Skeletal muscle satellite cell (primary cell): ENCODE data around the gene ADARB1.
A peak's percentile ranks its signal among the peaks of the same experiment; 100 is the strongest.

Experiments used
- H3K27me3 ChIP-seq: 2 replicates; pipeline ENCODE4 v1.7.0; 2013; ENCODE audit warnings: low read length; ENCODE audit not compliant: control insufficient read depth, insufficient read depth
- H3K36me3 ChIP-seq: 2 replicates; pipeline ENCODE4 v1.7.0; 2013; ENCODE audit warnings: mild to moderate bottlenecking, control low read depth, low read length; ENCODE audit not compliant: insufficient read depth
- H3K4me1 ChIP-seq: 2 replicates; pipeline ENCODE4 v1.7.0; 2013; ENCODE audit warnings: low read length; ENCODE audit not compliant: control insufficient read depth, insufficient read depth
- H3K4me2 ChIP-seq: 2 replicates; pipeline ENCODE4 v1.7.0; 2013; ENCODE audit warnings: mild to moderate bottlenecking, low read length
- H3K4me3 ChIP-seq: 2 replicates; pipeline ENCODE4 v1.7.0; 2013; ENCODE audit warnings: low read length
- H3K9ac ChIP-seq: 2 replicates; pipeline ENCODE4 v1.7.0; 2013; ENCODE audit warnings: mild to moderate bottlenecking, low read depth, low read length, moderate library complexity
- H3K9me3 ChIP-seq: replicated peaks from 2 replicates; pipeline ENCODE4 v1.7.0; 2013; ENCODE audit warnings: mild to moderate bottlenecking, control low read depth, low read length

ADARB1 gene

GRCh38 chr21:45041351-45041805 lies 33.0 kb upstream of the ADARB1 start:
- Histone ChIP-seq H3K36me3 (no peaks in the 10 kb centered on the region), H3K4me2 (peak overlapping the region; percentile 75), H3K9me3 (peaks cover 8% of the 10 kb centered on the region), H3K4me1 (peaks cover 23% of the 10 kb centered on the region), H3K4me3 (peak overlapping the region; percentile 56), H3K9ac (peak overlapping the region; percentile 82), H3K27me3 (no peaks in the 10 kb centered on the region)

- Histone ChIP-seq H3K4me2 (peak overlapping the region; percentile 75), H3K4me3 (peak overlapping the region; percentile 56), H3K4me1 (peaks cover 23% of the 10 kb centered on the region), H3K36me3 (no peaks in the 10 kb centered on the region), H3K27me3 (no peaks in the 10 kb centered on the region), H3K9me3 (peaks cover 3% of the 10 kb centered on the region), H3K9ac (peak overlapping the region; percentile 82)
Measured at GRCh38 chr21:45041984-45042663, 32.3 kb upstream of the ADARB1 start.

- H3K4me3 ChIP-seq = no peak overlapping the region
- H3K4me1 ChIP-seq = peaks cover 23% of the 10 kb centered on the region
- H3K27me3 ChIP-seq = no peaks in the 10 kb centered on the region
- H3K4me2 ChIP-seq = no peak overlapping the region
- no peak overlapping the region for H3K9ac ChIP-seq
- H3K36me3 ChIP-seq = no peaks in the 10 kb centered on the region
- peaks cover 3% of the 10 kb centered on the region for H3K9me3 ChIP-seq
Measured at GRCh38 chr21:45042664-45043161, 31.7 kb upstream of the ADARB1 start.

- Histone ChIP-seq H3K27me3 (no peaks in the 10 kb centered on the region), H3K4me1 (peaks cover 31% of the 10 kb centered on the region), H3K4me2 (no peak overlapping the region), H3K36me3 (no peaks in the 10 kb centered on the region), H3K9me3 (peaks cover 3% of the 10 kb centered on the region), H3K9ac (no peak overlapping the region), H3K4me3 (no peak overlapping the region)
Measured at GRCh38 chr21:45043541-45044020, 30.8 kb upstream of the ADARB1 start.

GRCh38 chr21:45045481-45045880 lies 28.9 kb upstream of the ADARB1 start:
- Histone ChIP-seq H3K9me3 (peaks cover 3% of the 10 kb centered on the region), H3K4me3 (no peak overlapping the region)

GRCh38 chr21:45047257-45047656 lies 27.1 kb upstream of the ADARB1 start:
- Histone ChIP-seq H3K36me3 (no peaks in the 10 kb centered on the region), H3K9me3 (peaks cover 3% of the 10 kb centered on the region), H3K4me3 (no peak overlapping the region), H3K27me3 (no peaks in the 10 kb centered on the region), H3K4me2 (no peak overlapping the region), H3K4me1 (peaks cover 45% of the 10 kb centered on the region), H3K9ac (no peak overlapping the region)

More at GRCh38 chr21:45045481-45045880, 28.9 kb upstream of the ADARB1 start:
- H3K27me3 ChIP-seq = no peaks in the 10 kb centered on the region
- H3K4me2 ChIP-seq = no peak overlapping the region
- H3K36me3 ChIP-seq = no peaks in the 10 kb centered on the region
- no peak overlapping the region for H3K9ac ChIP-seq
- H3K4me1 ChIP-seq = peaks cover 47% of the 10 kb centered on the region

GRCh38 chr21:45048026-45048698 lies 26.2 kb upstream of the ADARB1 start:
- no peak overlapping the region for H3K4me2 ChIP-seq
- H3K27me3 ChIP-seq = no peaks in the 10 kb centered on the region
- peaks cover 3% of the 10 kb centered on the region for H3K9me3 ChIP-seq
- H3K36me3 ChIP-seq = no peaks in the 10 kb centered on the region
- H3K4me3 ChIP-seq = no peak overlapping the region
- peaks cover 46% of the 10 kb centered on the region for H3K4me1 ChIP-seq
- no peak overlapping the region for H3K9ac ChIP-seq

- Histone ChIP-seq H3K36me3 (no peaks in the 10 kb centered on the region), H3K4me1 (peaks cover 54% of the 10 kb centered on the region), H3K4me3 (no peak overlapping the region), H3K9ac (peak overlapping the region; percentile 89), H3K4me2 (no peak overlapping the region), H3K27me3 (no peaks in the 10 kb centered on the region), H3K9me3 (peaks cover 3% of the 10 kb centered on the region)
Measured at GRCh38 chr21:45048968-45049367, 25.4 kb upstream of the ADARB1 start.

- H3K36me3 ChIP-seq = no peaks in the 10 kb centered on the region
- H3K9ac ChIP-seq = peak overlapping the region; percentile 89
- H3K4me3 ChIP-seq = peak overlapping the region; percentile 50
- H3K9me3 ChIP-seq = peaks cover 3% of the 10 kb centered on the region
- H3K4me1 ChIP-seq = peaks cover 56% of the 10 kb centered on the region
- H3K27me3 ChIP-seq = no peaks in the 10 kb centered on the region
- H3K4me2 ChIP-seq = peak overlapping the region; percentile 47
Measured at GRCh38 chr21:45049714-45050344, 24.6 kb upstream of the ADARB1 start.

GRCh38 chr21:45050345-45050796 lies 24.0 kb upstream of the ADARB1 start:
- H3K9ac ChIP-seq = peak overlapping the region; percentile 89
- peak overlapping the region; percentile 50 for H3K4me3 ChIP-seq
- peaks cover 59% of the 10 kb centered on the region for H3K4me1 ChIP-seq
- no peaks in the 10 kb centered on the region for H3K36me3 ChIP-seq
- H3K9me3 ChIP-seq = no peaks in the 10 kb centered on the region
- no peaks in the 10 kb centered on the region for H3K27me3 ChIP-seq
- H3K4me2 ChIP-seq = peak overlapping the region; percentile 47

- Histone ChIP-seq H3K27me3 (no peaks in the 10 kb centered on the region), H3K4me2 (peak overlapping the region; percentile 47), H3K9ac (peak overlapping the region; percentile 89), H3K9me3 (no peaks in the 10 kb centered on the region), H3K36me3 (no peaks in the 10 kb centered on the region), H3K4me3 (peak overlapping the region; percentile 50), H3K4me1 (peaks cover 62% of the 10 kb centered on the region)
Measured at GRCh38 chr21:45050797-45051489, 23.4 kb upstream of the ADARB1 start.
